ENCODE results near the gene LTBP1.

Gene LTBP1

DNA sequence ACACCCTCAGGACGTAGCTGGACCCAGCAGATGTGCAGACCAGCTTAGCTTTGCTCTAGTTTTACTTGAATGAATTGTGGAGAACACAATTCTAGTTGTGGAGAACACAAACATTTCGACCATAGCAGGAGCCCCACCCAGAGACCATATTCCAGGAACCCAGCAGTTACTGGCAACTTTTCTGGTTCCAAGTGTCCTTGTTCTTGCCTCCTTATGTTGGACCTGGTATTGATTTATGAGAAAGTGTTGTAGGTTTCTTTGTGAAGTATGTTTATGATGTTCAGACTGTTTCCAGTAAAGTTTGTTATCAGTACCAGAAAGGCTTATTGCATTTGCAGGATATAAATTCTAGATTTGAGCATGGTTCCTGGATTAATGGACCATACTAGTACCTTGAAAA, 51.0 kb downstream of the LTBP1 start:
- Histone ChIP-seq H3K27ac (ENCODE audit: low read length) (no peak overlapping the region), H3K9me3 (ENCODE audit: control insufficient read depth, low read depth, low read length) (no peaks in the 10 kb centered on the region), H3K9ac (ENCODE audit: low read length) (no peak overlapping the region), H3K27me3 (ENCODE audit: control insufficient read depth, insufficient read depth, low read length) (no peaks in the 10 kb centered on the region), H3K36me3 (ENCODE audit: control insufficient read depth, low read depth, low read length) (no peaks in the 10 kb centered on the region), H3K4me1 (ENCODE audit: control insufficient read depth, low read depth, low read length) (no peaks in the 10 kb centered on the region), H3K4me3 (ENCODE audit: low read length) (no peak overlapping the region)

DNA sequence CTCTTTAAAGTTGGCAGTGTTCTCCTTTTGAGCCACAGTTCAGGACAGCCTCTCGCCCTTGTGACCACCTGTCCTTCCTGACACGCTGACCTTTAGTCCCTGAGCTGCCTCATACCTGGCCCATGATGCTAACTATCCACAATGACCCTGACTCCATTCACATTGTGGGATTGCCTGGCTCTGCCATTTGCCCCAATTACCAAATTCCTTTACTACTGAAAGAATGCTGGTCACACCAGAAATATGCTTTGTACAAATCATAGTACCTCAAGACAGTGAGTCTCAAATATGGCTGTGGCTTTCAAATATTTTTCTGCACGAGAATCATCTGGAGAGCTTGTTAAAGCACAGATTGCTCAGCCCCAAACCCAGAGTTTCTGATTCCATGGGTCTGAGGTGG, 54.2 kb downstream of the LTBP1 start:
- Histone ChIP-seq H3K27me3 (ENCODE audit: control insufficient read depth, insufficient read depth, low read length) (no peaks in the 10 kb centered on the region), H3K9ac (ENCODE audit: low read length) (no peak overlapping the region), H3K4me1 (ENCODE audit: control insufficient read depth, low read depth, low read length) (no peaks in the 10 kb centered on the region), H3K4me3 (ENCODE audit: low read length) (no peak overlapping the region), H3K9me3 (ENCODE audit: control insufficient read depth, low read depth, low read length) (no peaks in the 10 kb centered on the region), H3K36me3 (ENCODE audit: control insufficient read depth, low read depth, low read length) (no peaks in the 10 kb centered on the region), H3K27ac (ENCODE audit: low read length) (no peak overlapping the region)

DNA sequence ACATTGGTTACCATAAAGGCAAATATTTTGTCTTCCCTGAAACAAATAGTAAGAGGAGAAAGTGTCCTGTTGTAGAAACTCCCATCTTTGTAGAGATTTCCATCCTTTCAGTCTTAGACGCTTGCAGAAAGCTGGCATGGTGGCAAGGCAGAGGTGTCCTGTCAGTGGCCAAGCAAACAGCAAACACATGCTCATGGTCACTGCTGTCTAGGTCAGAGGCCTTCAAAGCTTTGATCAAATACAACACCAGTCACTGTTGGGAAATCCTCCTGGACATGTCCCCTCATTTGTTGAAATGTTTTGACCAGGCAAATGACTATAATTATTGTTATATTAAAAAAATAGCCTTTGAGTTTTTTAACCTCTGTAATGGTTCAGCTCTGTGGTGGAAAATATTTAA, 55.1 kb downstream of the LTBP1 start:
- no peaks in the 10 kb centered on the region for H3K36me3 ChIP-seq (ENCODE audit: control insufficient read depth, low read depth, low read length)
- H3K9ac ChIP-seq (ENCODE audit: low read length): no peak overlapping the region
- H3K4me3 ChIP-seq (ENCODE audit: low read length): no peak overlapping the region
- no peak overlapping the region for H3K27ac ChIP-seq (ENCODE audit: low read length)
- no peaks in the 10 kb centered on the region for H3K4me1 ChIP-seq (ENCODE audit: control insufficient read depth, low read depth, low read length)
- H3K9me3 ChIP-seq (ENCODE audit: control insufficient read depth, low read depth, low read length): no peaks in the 10 kb centered on the region
- no peaks in the 10 kb centered on the region for H3K27me3 ChIP-seq (ENCODE audit: control insufficient read depth, insufficient read depth, low read length)

GRCh38 chr2:33002863-33003262, 56.1 kb downstream of the LTBP1 start:
- H3K27me3 ChIP-seq (ENCODE audit: control insufficient read depth, insufficient read depth, low read length): no peaks in the 10 kb centered on the region
- no peak overlapping the region for H3K4me3 ChIP-seq (ENCODE audit: low read length)
- H3K27ac ChIP-seq (ENCODE audit: low read length): no peak overlapping the region
- H3K36me3 ChIP-seq (ENCODE audit: control insufficient read depth, low read depth, low read length): no peaks in the 10 kb centered on the region
- H3K4me1 ChIP-seq (ENCODE audit: control insufficient read depth, low read depth, low read length): no peaks in the 10 kb centered on the region
- H3K9ac ChIP-seq (ENCODE audit: low read length): no peak overlapping the region
- no peaks in the 10 kb centered on the region for H3K9me3 ChIP-seq (ENCODE audit: control insufficient read depth, low read depth, low read length)

- Histone ChIP-seq H3K36me3 (ENCODE audit: control insufficient read depth, low read depth, low read length) (no peaks in the 10 kb centered on the region), H3K4me3 (ENCODE audit: low read length) (no peak overlapping the region), H3K27ac (ENCODE audit: low read length) (no peak overlapping the region), H3K27me3 (ENCODE audit: control insufficient read depth, insufficient read depth, low read length) (no peaks in the 10 kb centered on the region), H3K9ac (ENCODE audit: low read length) (no peak overlapping the region), H3K9me3 (ENCODE audit: control insufficient read depth, low read depth, low read length) (no peaks in the 10 kb centered on the region), H3K4me1 (ENCODE audit: control insufficient read depth, low read depth, low read length) (no peaks in the 10 kb centered on the region)
Observed at GRCh38 chr2:33005057-33005456, 58.3 kb downstream of the LTBP1 start.

- no peaks in the 10 kb centered on the region for H3K36me3 ChIP-seq (ENCODE audit: control insufficient read depth, low read depth, low read length)
- no peak overlapping the region for H3K27ac ChIP-seq (ENCODE audit: low read length)
Observed at GRCh38 chr2:33008716-33009115, 62.0 kb downstream of the LTBP1 start.

DNA sequence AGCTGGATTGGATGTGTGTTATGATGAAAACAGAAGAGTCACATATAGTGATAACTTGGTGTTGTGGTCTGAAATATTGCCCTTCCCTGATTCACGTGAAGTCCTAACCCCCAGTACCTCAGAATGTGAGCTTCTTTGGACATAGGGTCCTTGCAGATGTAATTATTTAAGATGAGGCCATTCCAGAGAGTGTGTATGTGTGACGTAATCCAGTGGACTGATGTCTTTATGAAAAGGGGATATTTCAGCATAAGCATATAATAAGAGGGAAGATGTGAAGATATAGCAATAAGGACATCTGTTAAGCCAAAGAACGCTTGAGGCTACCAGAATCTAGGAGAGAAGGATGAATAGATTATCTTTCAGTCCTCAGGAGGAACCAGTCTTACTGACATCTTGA, 62.5 kb downstream of the LTBP1 start:
- no peaks in the 10 kb centered on the region for H3K9me3 ChIP-seq (ENCODE audit: control insufficient read depth, low read depth, low read length)
- H3K4me3 ChIP-seq (ENCODE audit: low read length): no peak overlapping the region
- H3K27me3 ChIP-seq (ENCODE audit: control insufficient read depth, insufficient read depth, low read length): no peaks in the 10 kb centered on the region
- H3K4me1 ChIP-seq (ENCODE audit: control insufficient read depth, low read depth, low read length): peaks cover 5% of the 10 kb centered on the region
- no peak overlapping the region for H3K27ac ChIP-seq (ENCODE audit: low read length)
- H3K9ac ChIP-seq (ENCODE audit: low read length): no peak overlapping the region
- H3K36me3 ChIP-seq (ENCODE audit: control insufficient read depth, low read depth, low read length): no peaks in the 10 kb centered on the region

More at GRCh38 chr2:33008716-33009115, 62.0 kb downstream of the LTBP1 start:
- Histone ChIP-seq H3K4me1 (ENCODE audit: control insufficient read depth, low read depth, low read length) (peaks cover 3% of the 10 kb centered on the region), H3K9me3 (ENCODE audit: control insufficient read depth, low read depth, low read length) (no peaks in the 10 kb centered on the region), H3K9ac (ENCODE audit: low read length) (no peak overlapping the region), H3K27me3 (ENCODE audit: control insufficient read depth, insufficient read depth, low read length) (no peaks in the 10 kb centered on the region), H3K4me3 (ENCODE audit: low read length) (no peak overlapping the region)

- no peak overlapping the region for H3K4me3 ChIP-seq (ENCODE audit: low read length)
- peaks cover 5% of the 10 kb centered on the region for H3K4me1 ChIP-seq (ENCODE audit: control insufficient read depth, low read depth, low read length)
- no peaks in the 10 kb centered on the region for H3K9me3 ChIP-seq (ENCODE audit: control insufficient read depth, low read depth, low read length)
- H3K27ac ChIP-seq (ENCODE audit: low read length): no peak overlapping the region
- H3K27me3 ChIP-seq (ENCODE audit: control insufficient read depth, insufficient read depth, low read length): no peaks in the 10 kb centered on the region
- no peak overlapping the region for H3K9ac ChIP-seq (ENCODE audit: low read length)
- H3K36me3 ChIP-seq (ENCODE audit: control insufficient read depth, low read depth, low read length): no peaks in the 10 kb centered on the region
Observed at GRCh38 chr2:33011373-33011772, 64.6 kb downstream of the LTBP1 start.

DNA sequence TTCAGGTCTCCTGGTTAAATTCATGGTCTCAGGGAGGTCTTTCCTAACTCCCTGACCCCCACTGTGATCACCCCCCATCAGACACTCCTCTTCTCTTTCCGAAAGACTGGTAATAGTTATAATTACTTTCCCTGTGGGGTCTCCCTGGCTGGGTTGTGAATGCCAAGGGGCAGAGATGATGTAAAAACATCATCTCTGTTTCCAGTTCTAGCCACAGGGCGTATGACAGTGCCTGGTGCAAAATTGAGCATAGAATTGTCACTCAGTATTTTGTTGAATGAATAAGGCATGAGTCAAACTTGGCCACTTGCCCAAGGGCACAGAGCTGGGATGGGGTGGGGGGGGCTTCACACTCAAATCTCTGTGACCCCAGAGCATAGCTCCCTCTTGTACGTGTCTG, 65.2 kb downstream of the LTBP1 start:
- Histone ChIP-seq H3K27ac (ENCODE audit: low read length) (no peak overlapping the region), H3K27me3 (ENCODE audit: control insufficient read depth, insufficient read depth, low read length) (no peaks in the 10 kb centered on the region), H3K9me3 (ENCODE audit: control insufficient read depth, low read depth, low read length) (no peaks in the 10 kb centered on the region), H3K9ac (ENCODE audit: low read length) (no peak overlapping the region), H3K4me1 (ENCODE audit: control insufficient read depth, low read depth, low read length) (peaks cover 5% of the 10 kb centered on the region), H3K36me3 (ENCODE audit: control insufficient read depth, low read depth, low read length) (no peaks in the 10 kb centered on the region), H3K4me3 (ENCODE audit: low read length) (no peak overlapping the region)

DNA sequence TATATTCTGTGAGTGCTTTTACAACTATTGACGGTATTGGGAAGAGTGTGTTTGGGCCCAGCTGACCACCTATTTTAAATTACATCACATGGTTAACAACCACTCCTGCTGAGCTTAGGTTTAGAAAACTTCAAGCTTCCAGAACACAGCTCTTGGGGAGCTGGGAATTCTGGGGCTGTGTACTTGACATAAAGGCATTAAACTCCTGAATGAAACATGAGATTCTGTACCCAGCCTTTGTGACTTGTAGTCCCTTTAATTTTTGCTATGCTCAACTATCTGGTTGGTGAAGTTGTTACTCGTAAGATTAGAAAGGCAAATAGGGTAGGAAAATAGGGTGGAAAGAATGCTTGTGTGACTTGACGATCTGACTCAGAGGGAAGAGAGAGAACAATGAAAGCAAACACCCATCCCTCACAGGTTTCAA, 66.9 kb downstream of the LTBP1 start:
- no peak overlapping the region for H3K4me3 ChIP-seq (ENCODE audit: low read length)
- H3K27me3 ChIP-seq (ENCODE audit: control insufficient read depth, insufficient read depth, low read length): no peaks in the 10 kb centered on the region
- peaks cover 5% of the 10 kb centered on the region for H3K4me1 ChIP-seq (ENCODE audit: control insufficient read depth, low read depth, low read length)
- no peak overlapping the region for H3K9ac ChIP-seq (ENCODE audit: low read length)
- H3K27ac ChIP-seq (ENCODE audit: low read length): no peak overlapping the region
- no peaks in the 10 kb centered on the region for H3K36me3 ChIP-seq (ENCODE audit: control insufficient read depth, low read depth, low read length)
- H3K9me3 ChIP-seq (ENCODE audit: control insufficient read depth, low read depth, low read length): no peaks in the 10 kb centered on the region

GRCh38 chr2:33014268-33014667, 67.5 kb downstream of the LTBP1 start:
- Histone ChIP-seq H3K27me3 (ENCODE audit: control insufficient read depth, insufficient read depth, low read length) (no peaks in the 10 kb centered on the region), H3K4me3 (ENCODE audit: low read length) (no peak overlapping the region), H3K36me3 (ENCODE audit: control insufficient read depth, low read depth, low read length) (no peaks in the 10 kb centered on the region), H3K9me3 (ENCODE audit: control insufficient read depth, low read depth, low read length) (no peaks in the 10 kb centered on the region), H3K9ac (ENCODE audit: low read length) (no peak overlapping the region), H3K4me1 (ENCODE audit: control insufficient read depth, low read depth, low read length) (peaks cover 5% of the 10 kb centered on the region), H3K27ac (ENCODE audit: low read length) (no peak overlapping the region)

- no peaks in the 10 kb centered on the region for H3K36me3 ChIP-seq (ENCODE audit: control insufficient read depth, low read depth, low read length)
- H3K4me1 ChIP-seq (ENCODE audit: control insufficient read depth, low read depth, low read length): peaks cover 5% of the 10 kb centered on the region
- no peak overlapping the region for H3K27ac ChIP-seq (ENCODE audit: low read length)
- no peak overlapping the region for H3K9ac ChIP-seq (ENCODE audit: low read length)
- no peaks in the 10 kb centered on the region for H3K27me3 ChIP-seq (ENCODE audit: control insufficient read depth, insufficient read depth, low read length)
- no peaks in the 10 kb centered on the region for H3K9me3 ChIP-seq (ENCODE audit: control insufficient read depth, low read depth, low read length)
- H3K4me3 ChIP-seq (ENCODE audit: low read length): no peak overlapping the region
Observed at GRCh38 chr2:33015421-33016142, 68.8 kb downstream of the LTBP1 start.
